ENCODE measurements around the gene ARMC8. TPM values are rescaled to one million over a fixed set of nuclear protein-coding genes. Genes with fewer than 3 reads are reported as not detected.

The ARMC8 gene
- polyA plus RNA-seq, 1 donor from 2014 or later: 90.6 TPM

GRCh38 chr3:138173769-138174420 is 13.2 kb upstream of the ARMC8 start:
- H3K4me2 ChIP-seq (ENCODE audit: low read length): peak overlapping the region; percentile 86
- H3K27me3 ChIP-seq (ENCODE audit: insufficient read depth, low read depth, low read length): no peaks in the 10 kb centered on the region
- peak overlapping the region; percentile 85 for H3K9ac ChIP-seq (ENCODE audit: low read length)
- no peaks in the 10 kb centered on the region for H4K20me1 ChIP-seq (ENCODE audit: insufficient read depth)
- no peaks in the 10 kb centered on the region for H3F3A ChIP-seq (ENCODE audit: insufficient read depth, low read length, poor library complexity, severe bottlenecking)
- TF ChIP-seq EZH2 (IDR thresholded peaks at IDR 0.05; ENCODE audit: borderline replicate concordance, insufficient read depth, low read length, poor library complexity, severe bottlenecking) (no peak), SMC3 (conservative IDR thresholded peaks at IDR 0.05; ENCODE audit: poor library complexity) (no peak), CTCF (IDR thresholded peaks at IDR 0.05; ENCODE audit: poor library complexity, severe bottlenecking) (no peak), REST (IDR thresholded peaks at IDR 0.05; ENCODE audit: borderline replicate concordance) (no peak), RAD21 (conservative IDR thresholded peaks at IDR 0.05) (no peak), MXI1 (conservative IDR thresholded peaks at IDR 0.05; ENCODE audit: poor library complexity, severe bottlenecking) (no peak), EP300 (conservative IDR thresholded peaks at IDR 0.05; ENCODE audit: poor library complexity, severe bottlenecking) (no peak), POLR2AphosphoS5 (IDR thresholded peaks at IDR 0.05) (no peak), TAF1 (IDR thresholded peaks at IDR 0.05; ENCODE audit: low read depth) (no peak)
- H3K9me2 ChIP-seq (ENCODE audit: insufficient read depth, low read length): no peaks in the 10 kb centered on the region
- H3K79me2 ChIP-seq (replicated peaks; ENCODE audit: insufficient read depth, low read length): peaks cover 39% of the 10 kb centered on the region
- peak overlapping the region; percentile 95 for H3K4me3 ChIP-seq (ENCODE audit: low read length)
- no peaks in the 10 kb centered on the region for H3K9me3 ChIP-seq (ENCODE audit: low read length)
- H3K27ac ChIP-seq (ENCODE audit: low read length): peak overlapping the region; percentile 67
- peaks cover 7% of the 10 kb centered on the region for H3K36me3 ChIP-seq (ENCODE audit: insufficient read depth, low read length)
- peak overlapping the region; percentile 92 for H2AFZ ChIP-seq (ENCODE audit: low read depth, low read length)

- Histone ChIP-seq H3K36me3 (ENCODE audit: insufficient read depth, low read length) (peaks cover 7% of the 10 kb centered on the region), H3K9me2 (ENCODE audit: insufficient read depth, low read length) (no peaks in the 10 kb centered on the region), H3K4me2 (ENCODE audit: low read length) (peak within 1 kb of the TSS; percentile 86), H2AFZ (ENCODE audit: low read depth, low read length) (peak within 1 kb of the TSS; percentile 92), H3K9me3 (ENCODE audit: low read length) (no peaks in the 10 kb centered on the region), H3K79me2 (replicated peaks; ENCODE audit: insufficient read depth, low read length) (peaks cover 39% of the 10 kb centered on the region), H3K27ac (ENCODE audit: low read length) (peak within 1 kb of the TSS; percentile 67), H3K27me3 (ENCODE audit: insufficient read depth, low read depth, low read length) (no peaks in the 10 kb centered on the region), H3K9ac (ENCODE audit: low read length) (peak within 1 kb of the TSS; percentile 85), H4K20me1 (ENCODE audit: insufficient read depth) (no peaks in the 10 kb centered on the region), H3K4me3 (ENCODE audit: low read length) (peak within 1 kb of the TSS; percentile 95), H3F3A (ENCODE audit: insufficient read depth, low read length, poor library complexity, severe bottlenecking) (no peaks in the 10 kb centered on the region)
- TF ChIP-seq REST (IDR thresholded peaks at IDR 0.05; ENCODE audit: borderline replicate concordance) (peak; percentile 84), POLR2AphosphoS5 (IDR thresholded peaks at IDR 0.05) (peak; percentile 54), MXI1 (conservative IDR thresholded peaks at IDR 0.05; ENCODE audit: poor library complexity, severe bottlenecking) (peak; percentile 78), TAF1 (IDR thresholded peaks at IDR 0.05; ENCODE audit: low read depth) (peak; percentile 52), SMC3 (conservative IDR thresholded peaks at IDR 0.05; ENCODE audit: poor library complexity) (no peak)
Measured at GRCh38 chr3:138174421-138175131, 12.5 kb upstream of the ARMC8 start, which contains the start of gene DBR1. TSS of gene DBR1 (minus strand) at chr3:138174921. CDS start at chr3:138174795, 126 bp downstream.
